WTC11 (cell line): Measurements from ENCODE around the gene NGF.

Experiments used
- CTCF ChIP-seq: fragments of 200-600 bp; IDR thresholded peaks from 2 replicates; pipeline ENCODE4 v1.8.0; 2022; ENCODE audit warnings: antibody characterized with exemption
- ESRRA ChIP-seq: sonication (generic); formaldehyde crosslinking; IDR thresholded peaks from 2 replicates; pipeline ENCODE4 v1.8.1; 2022; ENCODE audit warnings: mild to moderate bottlenecking, missing genetic modification reagents, borderline replicate concordance
- IRF2 ChIP-seq: sonication (generic); formaldehyde crosslinking; IDR thresholded peaks from 2 replicates; pipeline ENCODE4 v1.8.0; 2022; ENCODE audit warnings: low read depth, missing genetic modification reagents, borderline replicate concordance
- JUN ChIP-seq: sonication (generic); formaldehyde crosslinking; IDR thresholded peaks from 2 replicates; pipeline ENCODE4 v1.8.0; 2023; ENCODE audit warnings: mild to moderate bottlenecking, missing genetic modification reagents
- RELA ChIP-seq: sonication (generic); formaldehyde crosslinking; IDR thresholded peaks from 2 replicates; pipeline ENCODE4 v1.8.1; 2022; ENCODE audit warnings: missing genetic modification reagents, mild to moderate bottlenecking, borderline replicate concordance
- SP1 ChIP-seq: sonication (generic); formaldehyde crosslinking; conservative IDR thresholded peaks from 2 replicates; pipeline ENCODE4 v1.8.1; 2022; ENCODE audit warnings: missing genetic modification reagents
- TP53 ChIP-seq: sonication (generic); formaldehyde crosslinking; IDR thresholded peaks from 2 replicates; pipeline ENCODE4 v1.8.1; 2023; ENCODE audit warnings: mild to moderate bottlenecking, missing genetic modification reagents
- ZNF138 ChIP-seq: sonication (generic); formaldehyde crosslinking; conservative IDR thresholded peaks from 2 replicates; pipeline ENCODE4 v1.8.1; 2022; ENCODE audit warnings: mild to moderate bottlenecking, moderate library complexity, missing genetic modification reagents

- TF ChIP-seq TP53 (CRISPR knock-in tag) = no peak
- TF ChIP-seq CTCF = no peak
- no peak for TF ChIP-seq RELA
- no peak for TF ChIP-seq JUN
- no peak for TF ChIP-seq SP1
- TF ChIP-seq ESRRA (CRISPR knock-in tag) = no peak
- no peak for TF ChIP-seq IRF2 (CRISPR knock-in tag)
- TF ChIP-seq ZNF138 (CRISPR knock-in tag) = no peak
These were observed 59.8 kb downstream of the NGF start for GRCh38 chr1:115278211-115278610.
